ENCODE data around the gene MARCKS. TPM values are rescaled to one million over a fixed set of nuclear protein-coding genes. Genes with fewer than 3 reads are reported as not detected.
A peak's percentile ranks its signal among the peaks of the same experiment; 100 is the strongest.

MARCKS gene
- total and polyA plus RNA-seq, 2 of the 13 experiments (the other 11 are each of a cell fraction or from before 2014, with no cell fraction given): 30.5 to 39.5 TPM

GRCh38 chr6:113858480-113859348, 1.6 kb downstream of the MARCKS start (continued):
- no peak for TF ChIP-seq HNRNPK (IDR thresholded peaks at IDR 0.05; ENCODE audit: low read depth, low read length, poor library complexity, severe bottlenecking)
- TF ChIP-seq ZNF292 (CRISPR knock-in tag; IDR thresholded peaks at IDR 0.05; ENCODE audit: borderline replicate concordance, low read depth): peak; percentile 39; the same call in 1 of the 2 replicates
- TF ChIP-seq EHMT2 (IDR thresholded peaks at IDR 0.05; ENCODE audit: borderline replicate concordance, low read depth, low read length): no peak
- peak; percentile 92; the same call in 1 of the 2 replicates for TF ChIP-seq BRF2 (CRISPR knock-in tag; IDR thresholded peaks at IDR 0.05)
- peak; percentile 94 for TF ChIP-seq ZMYM4 (CRISPR knock-in tag; IDR thresholded peaks at IDR 0.05)
- peak; percentile 74 for TF ChIP-seq ZC3H13 (CRISPR knock-in tag; IDR thresholded peaks at IDR 0.05)
- no peak for TF ChIP-seq ADNP (CRISPR knock-in tag; IDR thresholded peaks at IDR 0.05)
- peak; percentile 38; the same call in 1 of the 2 replicates for TF ChIP-seq CERS6 (CRISPR knock-in tag; IDR thresholded peaks at IDR 0.05)
- no peak for TF ChIP-seq NR2F6 (IDR thresholded peaks at IDR 0.05)
- TF ChIP-seq NR2F6 (CRISPR knock-in tag; IDR thresholded peaks at IDR 0.05): no peak; the same call in 1 of the 2 replicates
- TF ChIP-seq REST (IDR thresholded peaks at IDR 0.05; ENCODE audit: borderline replicate concordance in 1 of 2, low read depth in 1 of 2, low read length in 2 of 2): peak in 1 of 2 experiments; percentile 72; a peak in 2 of 4 replicates
- no peak for TF ChIP-seq ATF3 (CRISPR knock-in tag; IDR thresholded peaks at IDR 0.05)
- TF ChIP-seq ZNF703 (CRISPR knock-in tag; IDR thresholded peaks at IDR 0.05; ENCODE audit: borderline replicate concordance): no peak
- no peak for TF ChIP-seq SMAD9 (CRISPR knock-in tag; IDR thresholded peaks at IDR 0.05)
- TF ChIP-seq PHF20 (CRISPR knock-in tag; IDR thresholded peaks at IDR 0.05): no peak
- TF ChIP-seq ZNF224 (CRISPR knock-in tag; IDR thresholded peaks at IDR 0.05): peak; percentile 70; the same call in 1 of the 2 replicates
- no peak for TF ChIP-seq NFATC3 (CRISPR knock-in tag; IDR thresholded peaks at IDR 0.05)
- no peak for TF ChIP-seq SNAI1 (CRISPR knock-in tag; IDR thresholded peaks at IDR 0.05; ENCODE audit: borderline replicate concordance)
- no peak for TF ChIP-seq FUBP1 (CRISPR knock-in tag; IDR thresholded peaks at IDR 0.05; ENCODE audit: borderline replicate concordance)
- peak; percentile 37; the same call in 1 of the 2 replicates for TF ChIP-seq AKAP8 (CRISPR knock-in tag; IDR thresholded peaks at IDR 0.05)
